T-cell (primary cell): ENCODE measurements around the gene F11. TPM values are rescaled to one million over a fixed set of nuclear protein-coding genes. Genes with fewer than 3 reads are reported as not detected.

Experiments
- ATAC-seq, 4 experiments: fragments of 200-7000 bp in 3 of 4; fragments of 150-1000 bp in 1 of 4; cut with Tn5 transposase; replicated peaks in 1 of 4; 1 replicate in 3 of 4; 2 replicates in 1 of 4; pipeline ENCODE4 v1.10.0; 2021; ENCODE audit warnings: moderate library complexity in 3 of 4, mild to moderate bottlenecking in 2 of 4, moderate number of reproducible peaks in 1 of 4
- CTCF ChIA-PET, 2 donors: fragments of 300-600 bp; sonication (Branson Sonifier 250); formaldehyde crosslinking; loops; one replicate each; lab custom pipeline; 2022; ENCODE audit warnings: antibody characterized with exemption in 2 of 2; lab: Charles Lee
- POLR2A ChIA-PET, 2 donors: fragments of 300-600 bp; sonication (Branson Sonifier 250); formaldehyde crosslinking; loops; one replicate each; lab custom pipeline; 2022; ENCODE audit warnings: antibody characterized with exemption in 2 of 2; lab: Charles Lee
- DNase-seq, 35 experiments: peaks; one replicate each; pipeline versions ENCODE4 v3.0.0 to v3.0.0-alpha.2; 2013 to 2023
- H3K27ac ChIP-seq: one replicate; pipeline ENCODE4 v1.5.1; 2013; ENCODE audit warnings: low read length
- H3K27me3 ChIP-seq, 2 experiments: replicated peaks in 1 of 2; 1 replicate in 1 of 2; 2 replicates in 1 of 2; pipeline versions ENCODE4 v1.6.1 to v1.7.0; 2013; ENCODE audit warnings: low read length in 1 of 2, mixed read lengths in 1 of 2; ENCODE audit not compliant: control insufficient read depth in 2 of 2, insufficient read depth in 2 of 2; ENCODE audit errors: extremely low read depth in 1 of 2
- H3K36me3 ChIP-seq, 2 donors: 1 replicate in 1 of 2; 2 replicates in 1 of 2; pipeline versions ENCODE4 v1.6.1 to v1.7.0; 2013; ENCODE audit warnings: low read length in 1 of 2; ENCODE audit not compliant: control insufficient read depth in 2 of 2, insufficient read depth in 1 of 2; ENCODE audit errors: extremely low read depth in 1 of 2
- H3K4me1 ChIP-seq, 2 experiments: 1 replicate in 1 of 2; 2 replicates in 1 of 2; pipeline versions ENCODE4 v1.6.1 to v1.7.0; 2013; ENCODE audit warnings: low read length in 2 of 2, mixed read lengths in 1 of 2; ENCODE audit not compliant: insufficient read depth in 2 of 2, control insufficient read depth in 1 of 2; ENCODE audit errors: extremely low read depth in 1 of 2
- H3K4me3 ChIP-seq, 2 donors: 1 replicate in 1 of 2; 2 replicates in 1 of 2; pipeline versions ENCODE4 v1.5.1 to v1.7.0; 2013; ENCODE audit warnings: mild to moderate bottlenecking in 2 of 2, low read length in 1 of 2, moderate library complexity in 1 of 2; ENCODE audit not compliant: control insufficient read depth in 1 of 2; ENCODE audit errors: extremely low read depth in 1 of 2
- H3K9me3 ChIP-seq: 2 replicates; pipeline ENCODE4 v1.7.0; 2013
- H3K27ac Mint-ChIP-seq, 2 donors: one replicate each; pipeline ENCODE4 v1.8.0; 2020 to 2021; ENCODE audit warnings: mild to moderate bottlenecking in 2 of 2, mixed read lengths in 2 of 2
- H3K27me3 Mint-ChIP-seq, 2 donors: one replicate each; pipeline ENCODE4 v1.8.0; 2021 to 2022; ENCODE audit warnings: mixed read lengths in 2 of 2
- H3K36me3 Mint-ChIP-seq: one replicate; pipeline ENCODE4 v1.8.0; 2021; ENCODE audit warnings: mixed read lengths
- H3K4me1 Mint-ChIP-seq, 3 donors: one replicate each; pipeline ENCODE4 v1.8.0; 2020 to 2022; ENCODE audit warnings: mixed read lengths in 3 of 3, mild to moderate bottlenecking in 1 of 3
- H3K4me3 Mint-ChIP-seq, 3 donors: one replicate each; pipeline ENCODE4 v1.8.0; 2020 to 2022; ENCODE audit warnings: mild to moderate bottlenecking in 3 of 3, mixed read lengths in 3 of 3, moderate library complexity in 3 of 3
- H3K9me3 Mint-ChIP-seq, 3 donors: one replicate each; pipeline ENCODE4 v1.8.0; 2020 to 2022; ENCODE audit warnings: mixed read lengths in 3 of 3
- WGBS: methylation state at CpG from one replicate; pipeline ENCODE4 v1.1.5; 2013; ENCODE audit warnings: missing lambda C conversion rate; ENCODE audit not compliant: insufficient coverage; 5-methylcytosine and 5-hydroxymethylcytosine counted together
- total RNA-seq, 35 experiments: library from RNA in 6 of 35; stranded (reverse) in 6 of 35; fragments of 120-200 nt in 1 of 35; gene quantifications; one replicate each; pipeline versions ENCODE4 v1.2.1 to v1.2.4 and lab custom pipeline; 2013 to 2026

Gene F11
- total RNA-seq (under 1 TPM in 1 of 5 donors, not detected in 4; 0.38 TPM), total RNA-seq (lab: John Stamatoyannopoulos, UW) (0 to 0.72 (median 0.12) reads per million in 29 experiments)
- total RNA-seq (2013) = not detected

DNA sequence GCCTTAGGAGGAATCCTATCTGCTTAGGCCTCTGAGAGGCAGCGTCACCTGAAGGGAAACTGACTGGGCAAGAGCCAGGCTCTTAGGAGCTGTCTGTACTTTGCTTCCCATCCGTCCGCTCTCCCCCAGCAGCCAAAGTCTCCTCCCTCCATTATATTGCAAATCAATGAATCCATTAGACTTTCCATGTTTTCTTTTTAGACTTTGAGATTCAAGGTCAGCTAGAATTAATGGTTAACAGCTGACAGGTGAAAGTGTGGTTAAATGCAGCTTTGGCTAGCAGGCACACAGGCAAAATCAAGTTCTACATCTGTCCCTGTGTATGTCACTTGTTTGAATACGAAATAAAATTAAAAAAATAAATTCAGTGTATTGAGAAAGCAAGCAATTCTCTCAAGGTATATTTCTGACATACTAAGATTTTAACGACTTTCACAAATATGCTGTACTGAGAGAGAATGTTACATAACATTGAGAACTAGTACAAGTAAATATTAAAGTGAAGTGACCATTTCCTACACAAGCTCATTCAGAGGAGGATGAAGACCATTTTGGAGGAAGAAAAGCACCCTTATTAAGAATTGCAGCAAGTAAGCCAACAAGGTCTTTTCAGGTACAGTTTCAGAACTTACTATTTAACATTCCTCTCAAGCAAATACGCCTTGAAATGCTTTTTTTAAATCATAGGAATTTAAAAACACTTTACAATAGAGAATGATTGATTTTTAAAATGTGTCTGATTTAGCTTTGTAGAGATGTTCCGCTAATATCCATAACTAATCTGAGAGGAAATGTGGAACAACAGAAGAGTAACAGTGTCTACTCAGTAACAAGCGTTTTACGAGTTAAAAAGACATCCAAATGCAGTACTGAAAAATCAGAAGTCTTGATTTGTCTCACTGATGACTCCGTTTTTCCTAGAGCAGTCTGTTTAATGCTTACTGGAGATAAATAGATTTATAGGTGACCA lies at the start of gene F11:
F11 (plus strand) TSS at position 507 of the 970 bp plus-strand sequence. CDS start 948 bp downstream, outside the sequence.
- ATAC-seq (no peak), DNase-seq (no peak)
- H3K9me3 ChIP-seq = no peaks in the 10 kb centered on the region
- peaks cover 0 to 14% of the 10 kb centered on the region in 2 experiments for H3K27me3 ChIP-seq
- no peaks in the 10 kb centered on the region for H3K4me1 ChIP-seq
- H3K36me3 ChIP-seq = no peaks in the 10 kb centered on the region
- ChIA-PET CTCF (no interaction called here), POLR2A (no interaction called here)
- Mint-ChIP-seq H3K27me3 (peaks cover 17 to 26% of the 10 kb centered on the region in 2 donors), H3K27ac (no peak within 1 kb of the TSS), H3K4me3 (no peak within 1 kb of the TSS), H3K36me3 (no peaks in the 10 kb centered on the region), H3K4me1 (no peaks in the 10 kb centered on the region), H3K9me3 (no peaks in the 10 kb centered on the region)
- H3K27ac ChIP-seq = no peak within 1 kb of the TSS
- no peak within 1 kb of the TSS for H3K4me3 ChIP-seq
- WGBS = 89% methylated on average over 3 of the region's 10 CpGs

GRCh38 chr4:186216465-186217024 lies 49.4 kb upstream of the F11 start:
- no peak overlapping the region for H3K27ac Mint-ChIP-seq

DNA sequence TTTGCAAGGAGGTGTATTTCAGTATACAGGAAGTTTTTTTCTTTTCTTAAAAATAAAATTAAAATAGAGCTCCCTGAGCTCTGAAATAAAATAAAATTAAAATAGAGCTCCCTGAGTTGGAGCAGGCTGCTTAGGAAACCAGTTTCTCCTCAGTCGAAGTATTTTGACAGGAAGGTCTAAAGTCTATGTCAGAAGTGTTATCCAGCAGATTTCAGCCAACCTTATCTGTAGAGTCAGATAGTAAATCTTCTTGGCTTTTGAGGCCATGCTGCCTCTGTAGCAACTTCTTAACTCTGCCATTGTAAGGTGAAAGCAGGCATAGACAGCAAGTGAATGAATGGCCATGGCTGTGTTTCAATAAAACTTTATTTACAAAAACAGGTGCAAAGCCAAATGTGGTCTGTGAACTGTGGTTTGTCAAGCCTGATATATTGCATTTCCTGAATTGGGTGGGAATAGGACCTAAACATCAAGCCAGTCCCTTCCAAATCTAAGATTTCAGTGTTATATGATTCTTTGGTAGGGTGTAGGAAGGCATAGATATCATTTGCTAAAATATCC lies 48.2 kb upstream of the F11 start:
- DNase-seq (no peak), ATAC-seq (no peak)
- Histone ChIP-seq H3K9me3 (no peaks in the 10 kb centered on the region), H3K27ac (no peak overlapping the region), H3K4me3 (no peak overlapping the region), H3K27me3 (no peaks in the 10 kb centered on the region), H3K36me3 (no peaks in the 10 kb centered on the region), H3K4me1 (no peaks in the 10 kb centered on the region)
- POLR2A ChIA-PET = no interaction called here
- Mint-ChIP-seq H3K36me3 (peaks cover 16% of the 10 kb centered on the region), H3K4me3 (no peak overlapping the region), H3K27ac (no peak overlapping the region), H3K27me3 (no peaks in the 10 kb centered on the region), H3K4me1 (no peaks in the 10 kb centered on the region), H3K9me3 (peaks cover 0 to 5% (median 0%) of the 10 kb centered on the region in 3 donors)
- CTCF ChIA-PET = no interaction called here
- no CpG with 5 or more reads among the region's 1 CpG for WGBS

More at GRCh38 chr4:186216465-186217024, 49.4 kb upstream of the F11 start:
- no peak for ATAC-seq
- Histone ChIP-seq H3K27me3 (no peaks in the 10 kb centered on the region), H3K36me3 (no peaks in the 10 kb centered on the region), H3K4me3 (no peak overlapping the region), H3K9me3 (no peaks in the 10 kb centered on the region), H3K4me1 (no peaks in the 10 kb centered on the region), H3K27ac (no peak overlapping the region)
- 95% methylated on average over 3 of the region's 8 CpGs for WGBS
- Mint-ChIP-seq H3K4me3 (no peak overlapping the region), H3K27me3 (no peaks in the 10 kb centered on the region), H3K36me3 (peaks cover 16% of the 10 kb centered on the region), H3K4me1 (no peaks in the 10 kb centered on the region), H3K9me3 (peaks cover 0 to under 1% (median 0%) of the 10 kb centered on the region in 3 donors)
- ChIA-PET CTCF (no interaction called here), POLR2A (no interaction called here)
- DNase-seq = no peak

- CTCF ChIA-PET = no interaction called here
- 100% methylated on average over 1 of the region's 1 CpG for WGBS
These were observed 44.4 kb upstream of the F11 start for GRCh38 chr4:186221624-186222023.

GRCh38 chr4:186225848-186226247 lies 40.1 kb upstream of the F11 start:
- CTCF ChIA-PET = no interaction called here
- ATAC-seq = no peak

More at GRCh38 chr4:186221624-186222023, 44.4 kb upstream of the F11 start:
- Histone ChIP-seq H3K27me3 (peaks cover 0 to 4% of the 10 kb centered on the region in 2 experiments), H3K4me3 (no peak overlapping the region), H3K27ac (no peak overlapping the region), H3K36me3 (no peaks in the 10 kb centered on the region), H3K9me3 (peaks cover 2% of the 10 kb centered on the region), H3K4me1 (no peaks in the 10 kb centered on the region)
- Mint-ChIP-seq H3K36me3 (peaks cover 35% of the 10 kb centered on the region), H3K27me3 (peaks cover 0 to 3% of the 10 kb centered on the region in 2 donors), H3K4me1 (no peaks in the 10 kb centered on the region), H3K4me3 (no peak overlapping the region), H3K9me3 (peaks cover 6 to 29% (median 9%) of the 10 kb centered on the region in 3 donors), H3K27ac (no peak overlapping the region)
- ATAC-seq = no peak
- no peak for DNase-seq
- POLR2A ChIA-PET = no interaction called here

DNA sequence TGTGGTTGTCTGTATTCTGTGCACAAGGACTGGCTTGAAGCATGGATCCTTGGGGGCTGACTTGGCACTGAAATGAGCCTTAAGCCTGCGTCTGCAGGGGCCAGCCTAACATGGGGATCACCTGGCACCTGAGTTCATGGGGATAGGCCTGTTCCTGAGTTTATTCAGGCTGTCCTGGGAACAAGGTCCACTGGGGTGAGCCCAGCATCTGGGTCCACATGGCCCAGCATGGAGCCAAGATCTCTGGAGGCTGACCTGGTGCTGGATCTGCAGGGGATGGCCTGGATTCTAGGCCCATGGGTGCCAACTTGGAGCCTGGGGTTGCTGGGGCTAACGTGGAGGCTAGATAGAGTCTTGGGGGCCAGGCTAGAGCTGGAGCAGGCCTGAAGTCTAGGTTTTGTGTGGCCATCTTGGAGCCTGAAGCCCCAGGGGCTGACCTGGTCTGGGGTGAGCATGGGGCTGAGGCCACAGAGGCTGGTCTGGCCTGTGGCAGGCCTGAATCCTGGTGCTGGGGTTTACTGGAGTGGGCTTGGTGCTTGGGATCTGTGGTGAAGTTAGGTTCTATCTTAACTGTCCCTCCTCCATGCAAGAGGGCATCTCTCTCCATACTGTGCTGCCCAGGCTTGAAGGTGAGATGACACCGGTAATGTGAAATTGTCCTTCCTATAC lies 39.3 kb upstream of the F11 start:
- WGBS = 59% methylated on average over 2 of the region's 3 CpGs
- H3K4me3 ChIP-seq = no peak overlapping the region
- ChIA-PET POLR2A (no interaction called here), CTCF (no interaction called here)
- no peaks in the 10 kb centered on the region for H3K36me3 ChIP-seq
- ATAC-seq = no peak
- H3K27me3 ChIP-seq = peaks cover 0 to 4% of the 10 kb centered on the region in 2 experiments
- Mint-ChIP-seq H3K27me3 (peaks cover 0 to 3% of the 10 kb centered on the region in 2 donors), H3K36me3 (peaks cover 42% of the 10 kb centered on the region), H3K27ac (no peak overlapping the region), H3K9me3 (peaks cover 6 to 31% (median 9%) of the 10 kb centered on the region in 3 donors), H3K4me3 (no peak overlapping the region), H3K4me1 (no peaks in the 10 kb centered on the region)
- no peak for DNase-seq
- H3K9me3 ChIP-seq = peaks cover 2% of the 10 kb centered on the region
- H3K27ac ChIP-seq = no peak overlapping the region
- no peaks in the 10 kb centered on the region for H3K4me1 ChIP-seq

More at GRCh38 chr4:186225848-186226247, 40.1 kb upstream of the F11 start:
- peaks cover 2% of the 10 kb centered on the region for H3K9me3 ChIP-seq
- DNase-seq = no peak
- H3K27me3 ChIP-seq = peaks cover 0 to 4% of the 10 kb centered on the region in 2 experiments
- no peak overlapping the region for H3K4me3 Mint-ChIP-seq
- H3K27me3 Mint-ChIP-seq = peaks cover 0 to 3% of the 10 kb centered on the region in 2 donors
- H3K27ac ChIP-seq = no peak overlapping the region
- no peaks in the 10 kb centered on the region for H3K36me3 ChIP-seq
- peaks cover 42% of the 10 kb centered on the region for H3K36me3 Mint-ChIP-seq
- H3K4me3 ChIP-seq = no peak overlapping the region
- POLR2A ChIA-PET = no interaction called here
- H3K27ac Mint-ChIP-seq = no peak overlapping the region
- H3K4me1 Mint-ChIP-seq = no peaks in the 10 kb centered on the region
- no peaks in the 10 kb centered on the region for H3K4me1 ChIP-seq
- H3K9me3 Mint-ChIP-seq = peaks cover 6 to 33% (median 9%) of the 10 kb centered on the region in 3 donors
